CD8-positive, alpha-beta memory T cell (primary cell): Measurements from ENCODE around the gene CD300LB. TPM values are rescaled to one million over a fixed set of nuclear protein-coding genes. Genes with fewer than 3 reads are reported as not detected.
A peak's percentile ranks its signal among the peaks of the same experiment; 100 is the strongest.

Experiments used
- CTCF ChIA-PET: fragments of 350-600 bp; sonication (Branson Sonifier 250); formaldehyde crosslinking; loops from one replicate; lab custom pipeline; 2021; ENCODE audit warnings: antibody characterized with exemption; lab: Charles Lee
- POLR2A ChIA-PET: fragments of 350-600 bp; sonication (Branson Sonifier 250); formaldehyde crosslinking; loops from one replicate; lab custom pipeline; 2021; ENCODE audit warnings: antibody characterized with exemption; lab: Charles Lee
- DNase-seq, 5 donors: peaks; one replicate each; pipeline versions ENCODE4 v3.0.0 to v3.0.0-alpha.2; 2020 to 2022; ENCODE audit warnings: mixed read lengths in 1 of 5
- H3K27ac ChIP-seq: one replicate; pipeline ENCODE4 v1.7.0; 2013; ENCODE audit warnings: low read depth, mild to moderate bottlenecking, low read length, moderate library complexity
- H3K27me3 ChIP-seq: 2 replicates; pipeline ENCODE4 v1.7.0; 2013; ENCODE audit warnings: low read length, mild to moderate bottlenecking; ENCODE audit not compliant: insufficient read depth, poor library complexity, severe bottlenecking
- H3K36me3 ChIP-seq: 2 replicates; pipeline ENCODE4 v1.7.0; 2013; ENCODE audit warnings: mild to moderate bottlenecking, low read length, moderate library complexity; ENCODE audit not compliant: insufficient read depth
- H3K4me1 ChIP-seq: 2 replicates; pipeline ENCODE4 v1.7.0; 2013; ENCODE audit warnings: mild to moderate bottlenecking, low read length, moderate library complexity; ENCODE audit not compliant: insufficient read depth
- H3K4me3 ChIP-seq: 2 replicates; pipeline ENCODE4 v1.7.0; 2013; ENCODE audit warnings: mild to moderate bottlenecking, low read length
- H3K9me3 ChIP-seq: 2 replicates; pipeline ENCODE4 v1.7.0; 2013; ENCODE audit warnings: mild to moderate bottlenecking, low read length
- H3K27ac Mint-ChIP-seq, 8 donors: one replicate each; pipeline ENCODE4 v1.8.0; 2020 to 2021; ENCODE audit warnings: mixed read lengths in 8 of 8, mild to moderate bottlenecking in 6 of 8, inconsistent platforms in 3 of 8, moderate library complexity in 3 of 8
- H3K27me3 Mint-ChIP-seq, 2 donors: one replicate each; pipeline ENCODE4 v1.8.0; 2020 to 2021; ENCODE audit warnings: mixed read lengths in 2 of 2, mild to moderate bottlenecking in 1 of 2, moderate library complexity in 1 of 2
- H3K36me3 Mint-ChIP-seq, 3 donors: one replicate each; pipeline ENCODE4 v1.8.0; 2020 to 2021; ENCODE audit warnings: mixed read lengths in 3 of 3, inconsistent platforms in 1 of 3, mild to moderate bottlenecking in 1 of 3
- H3K4me1 Mint-ChIP-seq, 3 donors: one replicate each; pipeline ENCODE4 v1.8.0; 2020 to 2021; ENCODE audit warnings: mixed read lengths in 3 of 3, inconsistent platforms in 1 of 3, mild to moderate bottlenecking in 1 of 3
- H3K4me3 Mint-ChIP-seq, 7 donors: one replicate each; pipeline ENCODE4 v1.8.0; 2020 to 2021; ENCODE audit warnings: mixed read lengths in 7 of 7, mild to moderate bottlenecking in 6 of 7, moderate library complexity in 4 of 7, inconsistent platforms in 2 of 7
- H3K9me3 Mint-ChIP-seq, 5 donors: one replicate each; pipeline ENCODE4 v1.8.0; 2020 to 2022; ENCODE audit warnings: mixed read lengths in 5 of 5, mild to moderate bottlenecking in 3 of 5, moderate library complexity in 2 of 5, inconsistent platforms in 1 of 5
- polyA plus RNA-seq: library from polyadenylated mRNA; unstranded; fragments of 300-500 nt; fragmentation: Illumina TruSeq; gene quantifications from one replicate; pipeline ENCODE4 v1.2.3, GENCODE V29; 2021
- total RNA-seq, 2 experiments: library from RNA; stranded (reverse); gene quantifications; one replicate each; pipeline ENCODE4 v1.2.3, GENCODE V29; 2021

Gene CD300LB
- total and polyA plus RNA-seq, 3 experiments from 2014 or later = 0.11 TPM; not detected in 2

- Mint-ChIP-seq H3K27me3 (peaks cover 22 to 48% of the 10 kb centered on the region in 2 donors), H3K36me3 (no peaks in the 10 kb centered on the region), H3K4me1 (no peaks in the 10 kb centered on the region), H3K27ac (no peak overlapping the region), H3K4me3 (no peak overlapping the region), H3K9me3 (no peaks in the 10 kb centered on the region)
- DNase-seq = no peak
- Histone ChIP-seq H3K9me3 (no peaks in the 10 kb centered on the region), H3K4me1 (no peaks in the 10 kb centered on the region), H3K27ac (no peak overlapping the region), H3K36me3 (no peaks in the 10 kb centered on the region), H3K4me3 (no peak overlapping the region), H3K27me3 (peaks cover 5% of the 10 kb centered on the region)
- CTCF ChIA-PET = no interaction called here
- POLR2A ChIA-PET = no interaction called here
Measured at GRCh38 chr17:74569020-74570003, 38.0 kb upstream of the CD300LB start.

- no peak for DNase-seq
- Histone ChIP-seq H3K4me1 (no peaks in the 10 kb centered on the region), H3K9me3 (no peaks in the 10 kb centered on the region), H3K27ac (no peak overlapping the region), H3K4me3 (no peak overlapping the region), H3K27me3 (peaks cover 13% of the 10 kb centered on the region), H3K36me3 (no peaks in the 10 kb centered on the region)
- ChIA-PET POLR2A (no interaction called here), CTCF (no interaction called here)
- Mint-ChIP-seq H3K4me3 (no peak overlapping the region), H3K27me3 (peaks cover 22 to 52% of the 10 kb centered on the region in 2 donors), H3K36me3 (peaks cover 0 to 3% (median 0%) of the 10 kb centered on the region in 3 donors), H3K4me1 (no peaks in the 10 kb centered on the region), H3K9me3 (no peaks in the 10 kb centered on the region), H3K27ac (no peak overlapping the region)
Measured at GRCh38 chr17:74568106-74568873, 37.0 kb upstream of the CD300LB start.

GRCh38 chr17:74567397-74567796 lies 36.1 kb upstream of the CD300LB start, which contains the start of gene CD300H:
CD300H (minus strand) TSS chr17:74567509.
- Histone ChIP-seq H3K4me1 (no peaks in the 10 kb centered on the region), H3K4me3 (no peak within 1 kb of the TSS), H3K9me3 (no peaks in the 10 kb centered on the region), H3K36me3 (no peaks in the 10 kb centered on the region), H3K27ac (no peak within 1 kb of the TSS), H3K27me3 (peaks cover 14% of the 10 kb centered on the region)
- Mint-ChIP-seq H3K36me3 (peaks cover 0 to 3% (median 0%) of the 10 kb centered on the region in 3 donors), H3K27ac (no peak within 1 kb of the TSS), H3K9me3 (no peaks in the 10 kb centered on the region), H3K4me1 (no peaks in the 10 kb centered on the region), H3K27me3 (peaks cover 25 to 52% of the 10 kb centered on the region in 2 donors), H3K4me3 (no peak within 1 kb of the TSS)
- ChIA-PET CTCF (interaction anchor here (1.7 kb wide), 1 partner anchor 9 kb away, joined by 3 read pairs; no protein-coding TSS in a partner anchor), POLR2A (no interaction called here)
- no peak for DNase-seq

GRCh38 chr17:74566132-74566753 lies 35.0 kb upstream of the CD300LB start:
- DNase-seq = peak in 1 of 5 donors; percentile 8

GRCh38 chr17:74565126-74565525 lies 33.9 kb upstream of the CD300LB start:
- no peak overlapping the region for H3K27ac Mint-ChIP-seq
- H3K9me3 Mint-ChIP-seq = no peaks in the 10 kb centered on the region
- peaks cover 0 to 3% (median 0%) of the 10 kb centered on the region in 3 donors for H3K36me3 Mint-ChIP-seq
- Histone ChIP-seq H3K4me1 (no peaks in the 10 kb centered on the region), H3K4me3 (no peak overlapping the region), H3K27ac (no peak overlapping the region), H3K27me3 (peaks cover 14% of the 10 kb centered on the region), H3K9me3 (no peaks in the 10 kb centered on the region), H3K36me3 (no peaks in the 10 kb centered on the region)
- peaks cover 24 to 52% of the 10 kb centered on the region in 2 donors for H3K27me3 Mint-ChIP-seq
- DNase-seq = no peak
- ChIA-PET POLR2A (no interaction called here), CTCF (interaction anchor here (2.1 kb wide), 1 partner anchor 24 kb away, joined by 5 read pairs; no protein-coding TSS in a partner anchor)
- no peak overlapping the region for H3K4me3 Mint-ChIP-seq
- H3K4me1 Mint-ChIP-seq = no peaks in the 10 kb centered on the region

More at GRCh38 chr17:74566132-74566753, 35.0 kb upstream of the CD300LB start:
- H3K4me3 ChIP-seq = no peak overlapping the region
- CTCF ChIA-PET = interaction anchor here (0.7 to 2.1 kb wide), 4 partner anchors 8 to 23 kb away, joined by 3 to 5 read pairs (median 3); no protein-coding TSS in a partner anchor
- Mint-ChIP-seq H3K4me3 (no peak overlapping the region), H3K27me3 (peaks cover 28 to 56% of the 10 kb centered on the region in 2 donors), H3K36me3 (peaks cover 0 to 3% (median 0%) of the 10 kb centered on the region in 3 donors), H3K27ac (no peak overlapping the region), H3K4me1 (no peaks in the 10 kb centered on the region), H3K9me3 (no peaks in the 10 kb centered on the region)
- H3K27me3 ChIP-seq = peaks cover 14% of the 10 kb centered on the region
- POLR2A ChIA-PET = no interaction called here
- H3K4me1 ChIP-seq = no peaks in the 10 kb centered on the region
- no peaks in the 10 kb centered on the region for H3K9me3 ChIP-seq
- no peaks in the 10 kb centered on the region for H3K36me3 ChIP-seq
- no peak overlapping the region for H3K27ac ChIP-seq

GRCh38 chr17:74563358-74563757 lies 32.1 kb upstream of the CD300LB start:
- Mint-ChIP-seq H3K27me3 (peaks cover 22 to 40% of the 10 kb centered on the region in 2 donors), H3K27ac (no peak overlapping the region), H3K9me3 (no peaks in the 10 kb centered on the region), H3K4me1 (peaks cover 5 to 8% (median 6%) of the 10 kb centered on the region in 3 donors), H3K4me3 (no peak overlapping the region), H3K36me3 (peaks cover 0 to 3% (median 0%) of the 10 kb centered on the region in 3 donors)
- Histone ChIP-seq H3K27me3 (peaks cover 14% of the 10 kb centered on the region), H3K36me3 (no peaks in the 10 kb centered on the region), H3K4me1 (peaks cover 5% of the 10 kb centered on the region), H3K4me3 (no peak overlapping the region), H3K27ac (no peak overlapping the region), H3K9me3 (no peaks in the 10 kb centered on the region)
- ChIA-PET POLR2A (no interaction called here), CTCF (no interaction called here)
- DNase-seq = no peak

- POLR2A ChIA-PET = no interaction called here
- Histone ChIP-seq H3K9me3 (no peaks in the 10 kb centered on the region), H3K4me1 (peaks cover 5% of the 10 kb centered on the region), H3K27ac (no peak overlapping the region), H3K27me3 (peaks cover 14% of the 10 kb centered on the region), H3K4me3 (no peak overlapping the region), H3K36me3 (no peaks in the 10 kb centered on the region)
- Mint-ChIP-seq H3K36me3 (peaks cover 0 to 3% (median 0%) of the 10 kb centered on the region in 3 donors), H3K4me3 (no peak overlapping the region), H3K4me1 (peaks cover 5 to 8% (median 6%) of the 10 kb centered on the region in 3 donors), H3K27me3 (peaks cover 17 to 29% of the 10 kb centered on the region in 2 donors), H3K9me3 (no peaks in the 10 kb centered on the region), H3K27ac (no peak overlapping the region)
- DNase-seq = no peak
- CTCF ChIA-PET = interaction anchor here (1.0 kb wide), 1 partner anchor 13 kb away, joined by 3 read pairs; no protein-coding TSS in a partner anchor
Measured at GRCh38 chr17:74561586-74561985, 30.3 kb upstream of the CD300LB start.
